ENCODE measurements around the gene ZNF425.
"Not testable (repeated sequence)": the region's sequence is repeated elsewhere in the genome, so short reads cannot be mapped to it uniquely, and the experiment has no call there.

The ZNF425 gene, protein sequence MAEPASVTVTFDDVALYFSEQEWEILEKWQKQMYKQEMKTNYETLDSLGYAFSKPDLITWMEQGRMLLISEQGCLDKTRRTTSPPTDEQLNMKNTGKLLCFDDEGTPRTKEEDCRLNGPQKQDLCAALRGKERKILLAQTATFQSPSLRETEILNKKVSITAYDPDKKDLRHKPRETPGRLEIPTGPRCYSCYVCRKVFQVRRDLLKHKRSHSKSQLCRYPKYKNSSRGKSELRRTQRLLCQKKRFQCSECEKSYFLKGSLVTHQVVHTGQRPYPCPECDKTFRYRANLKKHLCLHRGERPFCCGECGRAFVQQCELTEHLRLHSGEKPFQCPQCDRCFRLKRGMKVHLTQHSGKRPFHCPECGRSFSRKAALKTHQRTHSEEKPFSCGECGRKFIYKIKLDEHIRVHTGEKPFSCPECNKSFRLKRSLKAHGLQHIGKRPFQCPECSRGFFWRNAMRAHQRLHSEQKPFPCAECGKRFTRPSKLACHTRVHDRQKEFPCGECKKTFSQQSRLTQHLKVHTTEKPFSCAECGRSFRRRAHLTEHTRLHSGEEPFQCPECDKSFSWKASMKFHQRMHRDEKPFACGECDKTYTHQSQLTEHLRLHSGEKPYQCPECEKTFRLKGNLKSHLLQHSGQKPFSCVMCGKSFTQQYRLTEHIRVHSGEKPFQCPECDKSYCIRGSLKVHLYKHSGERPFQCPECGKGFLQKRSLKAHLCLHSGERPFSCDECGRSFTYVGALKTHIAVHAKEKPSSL

DNA sequence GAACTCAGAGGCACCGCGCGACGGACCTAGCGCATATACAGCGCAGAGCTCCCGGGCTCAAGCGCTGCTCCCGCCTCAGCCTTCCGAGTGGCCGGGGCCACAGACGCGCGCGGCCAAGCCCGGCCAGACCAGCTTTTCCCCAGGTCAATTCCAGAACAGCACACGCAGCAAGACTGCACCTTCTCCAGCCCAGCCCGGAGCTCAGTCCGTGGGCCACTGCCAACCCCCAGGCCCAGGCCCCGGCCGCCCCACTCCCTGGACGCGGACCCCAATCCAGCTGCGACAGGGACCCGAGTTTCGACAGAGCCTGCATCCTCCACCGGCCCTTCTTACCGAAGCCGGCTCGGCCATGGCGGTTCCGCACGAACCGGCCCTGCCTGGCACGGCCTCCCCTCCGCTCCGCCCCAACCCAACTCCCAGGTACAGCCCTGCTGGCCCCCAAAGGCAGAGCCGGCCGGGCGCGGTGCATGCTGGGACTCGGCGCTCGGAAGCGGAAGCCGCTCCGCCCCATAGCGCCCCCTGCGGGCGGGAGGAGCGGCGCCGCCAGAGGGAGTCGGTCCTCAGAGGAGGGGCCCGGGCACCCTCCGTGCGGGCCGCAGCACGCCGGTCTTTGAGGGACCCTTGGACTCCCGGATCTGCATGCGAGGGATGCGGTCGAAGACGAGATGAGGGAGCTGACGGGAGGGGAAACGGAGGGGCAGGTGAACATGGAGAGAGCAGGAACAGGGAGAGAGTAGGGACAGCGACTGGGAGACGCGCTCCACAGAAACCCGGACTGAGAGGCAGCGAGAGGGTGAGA, at the start of gene ZNF425:
Gene ZNF425 (minus strand): TSS at position 462 of the 799 bp plus-strand sequence. CDS start 111 bp downstream, at position 351.
- DNase-seq, result peak; percentile 94

DNA sequence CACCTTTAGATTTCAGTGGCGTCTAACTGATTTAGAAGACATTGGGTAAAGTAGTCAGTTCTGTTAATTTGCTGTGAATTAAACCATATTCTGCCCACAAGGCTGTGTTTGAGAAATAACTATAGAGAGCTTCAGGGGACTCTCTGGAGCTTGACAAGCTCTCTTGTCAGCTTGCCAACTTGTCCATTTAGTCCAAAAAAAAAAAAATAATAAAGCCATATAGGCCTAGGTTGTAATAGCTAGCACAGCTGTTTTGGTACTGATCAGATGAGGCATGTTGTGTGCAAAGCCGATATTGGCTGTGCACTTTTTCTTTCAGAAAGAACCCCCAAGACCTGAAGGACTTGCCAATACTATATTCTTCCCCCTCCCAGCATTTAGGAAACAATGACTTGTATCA, 49.0 kb upstream of the ZNF425 start:
- no peak for DNase-seq

DNA sequence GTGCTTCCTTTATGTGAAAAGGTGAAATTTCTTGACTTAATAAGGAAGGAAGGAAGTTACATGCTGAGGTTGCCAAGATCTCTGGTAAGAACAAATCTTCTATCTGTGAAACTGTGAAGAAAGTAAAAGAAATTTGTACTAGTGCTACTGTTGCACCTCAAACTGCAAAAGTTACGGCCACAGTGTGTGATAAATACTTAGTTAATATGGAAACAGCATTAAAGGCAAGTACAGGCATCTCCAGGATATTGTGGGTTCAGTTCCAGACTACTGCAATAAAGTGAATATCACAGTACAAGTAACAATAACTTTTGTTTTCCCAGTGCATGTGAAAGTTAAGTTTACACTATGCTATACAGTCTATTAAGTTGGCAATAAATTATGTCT, 46.4 kb upstream of the ZNF425 start:
- no peak for DNase-seq

DNA sequence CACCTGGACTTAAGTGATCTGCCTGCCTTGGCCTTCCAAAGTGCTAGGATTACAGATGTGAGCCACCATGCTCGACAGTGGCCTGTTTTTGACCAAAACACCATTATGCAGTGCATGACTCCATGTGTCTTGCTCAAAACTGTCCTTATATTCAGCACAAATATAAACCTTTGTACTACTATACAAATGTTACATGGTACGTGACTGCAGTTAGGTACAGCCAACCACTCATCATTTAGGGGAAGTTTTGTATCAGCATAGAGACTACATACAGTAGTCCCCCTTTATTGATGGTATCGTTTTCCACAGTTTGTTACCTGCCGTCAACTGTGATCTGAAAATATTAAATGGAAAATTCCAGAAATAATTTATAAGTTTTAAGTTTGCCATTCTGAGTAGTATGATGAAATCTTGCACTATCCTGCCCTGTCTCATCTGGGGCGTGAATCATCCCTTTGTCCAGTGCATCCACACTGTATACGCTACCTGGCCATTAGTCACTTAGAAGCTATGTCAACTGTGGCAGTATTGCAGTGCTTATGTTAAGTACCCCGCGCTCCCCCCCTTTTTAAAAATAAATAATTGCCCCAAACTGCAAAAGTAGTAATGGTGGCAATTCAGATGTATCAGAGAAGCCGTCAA, 45.9 kb upstream of the ZNF425 start:
- DNase-seq, result no peak

DNA sequence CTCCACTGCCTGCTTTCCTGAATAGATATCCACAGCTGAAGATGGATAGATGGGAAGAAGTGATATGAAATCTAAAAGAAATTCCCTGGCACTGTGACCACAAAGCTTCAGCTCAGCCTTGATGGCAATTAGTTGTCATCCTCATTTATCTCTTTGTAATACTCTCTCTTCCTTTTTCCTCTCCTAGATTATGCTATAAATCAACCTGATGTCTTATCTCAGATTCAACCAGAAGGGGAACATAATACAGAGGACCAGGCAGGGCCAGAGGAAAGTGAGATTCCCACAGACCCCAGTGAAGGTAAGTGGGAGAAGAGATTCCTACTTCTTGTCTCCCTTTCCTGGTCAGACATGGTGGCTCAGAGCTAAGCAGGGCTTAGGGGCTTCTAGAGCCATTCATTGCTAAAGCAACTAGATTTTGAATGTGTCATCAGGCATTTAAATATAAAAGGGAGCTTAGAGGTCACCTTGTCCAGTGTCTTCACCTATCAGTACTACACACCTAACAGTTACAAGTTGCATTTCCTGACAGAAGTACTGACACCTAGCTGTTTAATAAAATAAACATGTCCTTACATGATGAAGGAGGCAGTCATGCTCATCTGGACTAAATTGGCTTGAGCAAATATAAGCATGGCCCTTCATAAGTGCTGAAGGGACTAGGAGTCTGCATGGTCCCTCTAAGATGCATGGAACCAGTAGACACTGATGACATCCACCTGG, 40.7 kb upstream of the ZNF425 start:
- no peak for DNase-seq

DNA sequence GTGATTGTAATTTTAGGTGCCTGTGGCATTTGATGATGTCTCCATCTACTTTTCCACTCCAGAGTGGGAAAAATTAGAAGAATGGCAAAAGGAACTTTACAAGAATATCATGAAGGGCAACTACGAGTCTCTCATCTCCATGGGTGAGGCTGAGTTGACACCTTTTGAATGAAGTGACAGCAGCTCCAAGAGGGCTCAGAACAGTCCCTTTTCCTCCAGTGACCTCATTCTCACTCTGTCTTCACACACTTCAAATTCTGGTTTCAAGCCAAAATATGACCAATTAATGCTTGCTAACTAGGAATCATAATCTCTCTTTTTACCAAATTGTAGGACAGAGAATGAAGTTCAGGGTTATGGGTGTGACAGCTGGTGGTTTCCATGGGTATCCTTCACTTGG, 40.0 kb upstream of the ZNF425 start:
- no peak for DNase-seq

DNA sequence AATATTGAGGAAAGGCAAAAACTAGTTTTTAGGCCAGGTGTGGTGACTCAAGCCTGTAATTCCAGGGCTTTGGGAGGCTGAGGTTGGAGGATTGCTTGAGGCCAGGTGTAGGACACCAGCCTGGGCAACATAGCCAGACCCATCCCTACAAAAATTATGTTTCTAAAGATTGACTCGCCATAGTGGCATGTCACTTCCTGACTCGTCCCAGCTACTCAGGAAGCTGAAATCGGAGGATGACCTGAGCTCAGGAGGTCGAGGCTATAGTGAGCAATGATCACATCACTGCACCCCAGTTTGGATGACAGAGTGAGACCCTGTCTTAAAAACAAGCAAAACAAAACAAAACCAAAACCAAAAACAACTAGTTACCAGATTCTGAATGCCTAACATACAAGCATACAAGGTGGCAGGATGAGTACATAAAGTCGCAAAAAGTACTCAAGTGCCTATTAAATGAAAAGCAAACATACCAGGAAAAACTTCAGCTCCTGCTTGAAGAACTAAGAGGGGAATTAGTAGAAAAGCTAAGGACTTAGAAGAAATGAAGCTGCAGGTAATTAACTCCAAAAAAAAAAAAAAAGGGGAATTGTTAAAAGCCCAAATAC, 35.2 kb upstream of the ZNF425 start:
- DNase-seq, result no peak

DNA sequence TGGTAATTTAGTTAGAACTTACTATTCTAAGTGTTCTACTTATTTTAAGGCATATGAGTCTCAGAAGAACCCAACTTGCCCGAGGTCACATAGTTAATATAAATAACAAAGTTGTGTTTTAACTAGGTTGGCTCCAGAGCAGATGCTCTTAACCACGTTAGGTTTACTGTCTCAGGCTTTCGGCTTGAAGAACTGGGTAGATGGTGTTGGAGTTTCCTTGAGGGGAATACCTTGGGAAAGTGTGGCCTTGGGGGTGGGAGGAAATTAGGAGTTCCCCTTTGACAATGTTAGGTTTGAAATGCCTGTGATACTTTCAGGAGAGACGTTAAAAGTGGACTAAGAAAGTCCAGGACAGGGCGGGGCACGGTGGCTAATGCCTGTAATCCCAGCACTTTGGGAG, 30.8 kb upstream of the ZNF425 start:
- DNase-seq, result no peak

DNA sequence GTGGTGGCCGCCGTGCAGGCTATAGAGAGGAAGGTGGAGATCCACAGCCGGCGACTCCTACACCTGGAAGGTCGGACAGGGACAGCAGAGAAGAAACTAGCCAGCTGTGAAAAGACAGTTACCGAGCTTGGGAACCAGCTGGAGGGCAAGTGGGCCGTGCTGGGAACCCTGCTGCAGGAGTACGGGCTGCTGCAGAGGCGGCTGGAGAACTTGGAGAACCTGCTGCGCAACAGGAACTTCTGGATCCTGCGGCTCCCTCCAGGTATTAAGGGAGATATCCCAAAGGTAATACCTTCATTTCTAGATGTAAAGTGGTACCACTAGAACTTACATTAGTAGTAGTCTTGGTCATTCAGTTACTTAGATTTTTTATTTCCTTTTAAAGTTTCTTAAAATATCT, 27.9 kb upstream of the ZNF425 start:
- no peak for DNase-seq

DNA sequence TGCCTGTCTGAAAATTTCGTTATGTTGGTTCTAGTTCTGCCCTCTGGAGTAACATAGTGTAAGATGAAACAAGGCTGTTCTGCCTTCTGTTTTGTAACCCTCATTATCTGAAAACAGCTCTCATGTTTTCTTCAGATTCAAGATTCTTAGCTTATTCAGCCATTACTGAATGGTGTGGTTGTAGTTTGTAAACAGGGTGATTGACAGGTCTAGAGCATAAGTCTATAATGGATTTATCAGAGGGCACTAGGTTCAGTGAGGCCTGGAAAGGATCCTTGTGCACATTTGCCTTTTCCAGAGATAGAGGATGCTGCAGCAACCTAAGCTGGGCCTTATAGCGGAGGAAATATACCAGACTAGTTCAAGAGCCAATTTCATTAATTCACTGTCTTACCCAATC, 27.2 kb upstream of the ZNF425 start:
- DNase-seq, result no peak

DNA sequence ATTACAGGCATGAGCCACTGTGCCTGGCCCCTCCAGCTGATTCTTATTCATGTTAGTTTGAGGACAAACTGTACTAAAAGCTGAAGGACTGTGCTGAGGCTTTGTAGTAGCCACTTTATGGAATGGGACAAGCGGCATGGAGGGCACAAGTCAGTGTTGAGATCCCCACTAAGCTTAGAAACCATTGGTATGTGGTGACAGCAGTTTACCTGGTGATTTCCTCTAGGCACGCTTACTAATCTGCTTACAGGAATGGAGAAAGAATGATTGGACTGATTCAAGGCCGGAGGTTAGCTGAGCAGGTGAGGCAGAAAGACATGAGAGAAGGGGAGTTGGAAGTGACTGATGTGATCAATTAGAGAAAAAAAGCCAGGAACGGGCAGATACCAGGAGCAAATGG, 24.9 kb upstream of the ZNF425 start:
- no peak for DNase-seq

DNA sequence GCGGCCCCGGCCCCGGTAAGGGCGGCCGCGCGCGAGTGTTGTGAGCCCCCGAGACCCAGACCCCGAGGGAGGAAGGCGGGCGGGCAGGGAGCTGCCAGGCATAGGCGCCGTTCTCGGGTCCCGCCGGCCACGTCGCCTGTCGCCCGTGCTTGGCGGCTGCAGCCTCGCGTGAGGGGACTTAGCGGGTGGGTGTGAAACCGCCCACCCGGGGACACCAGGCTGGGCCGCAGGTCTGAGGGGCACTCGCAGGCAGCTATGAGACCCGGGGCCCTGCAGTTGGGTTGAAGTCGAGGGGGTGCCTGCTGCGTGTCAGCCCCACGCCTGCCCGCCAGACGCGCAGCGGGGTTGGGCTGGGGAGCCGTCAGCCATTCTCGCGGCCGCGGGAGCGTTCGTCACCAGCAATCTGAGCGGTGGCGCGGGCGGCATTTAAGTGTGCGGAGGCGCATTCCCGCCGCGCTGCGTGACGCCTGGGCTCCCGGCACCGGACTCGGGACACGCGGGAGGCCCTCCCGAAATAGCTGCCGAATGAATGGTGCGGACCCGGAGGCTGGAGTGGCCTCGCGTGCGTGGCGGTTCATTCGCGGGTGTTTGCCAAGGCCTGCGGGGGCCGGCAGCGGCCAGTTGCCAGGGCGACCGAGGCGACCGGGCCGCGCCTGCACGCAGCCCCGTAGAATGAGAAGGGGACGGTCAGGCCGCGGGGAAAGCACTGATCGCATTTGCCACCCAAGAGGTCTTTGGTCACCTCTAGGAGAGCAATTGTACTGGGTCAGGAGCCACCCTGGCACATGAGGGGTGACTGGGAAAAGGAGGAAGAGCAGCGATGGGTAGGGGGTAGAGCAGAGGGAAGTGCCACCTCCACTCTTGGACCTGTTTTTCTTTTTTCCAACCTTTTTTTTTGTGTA, 21.9 kb upstream of the ZNF425 start:
- DNase-seq, result peak; percentile 66

DNA sequence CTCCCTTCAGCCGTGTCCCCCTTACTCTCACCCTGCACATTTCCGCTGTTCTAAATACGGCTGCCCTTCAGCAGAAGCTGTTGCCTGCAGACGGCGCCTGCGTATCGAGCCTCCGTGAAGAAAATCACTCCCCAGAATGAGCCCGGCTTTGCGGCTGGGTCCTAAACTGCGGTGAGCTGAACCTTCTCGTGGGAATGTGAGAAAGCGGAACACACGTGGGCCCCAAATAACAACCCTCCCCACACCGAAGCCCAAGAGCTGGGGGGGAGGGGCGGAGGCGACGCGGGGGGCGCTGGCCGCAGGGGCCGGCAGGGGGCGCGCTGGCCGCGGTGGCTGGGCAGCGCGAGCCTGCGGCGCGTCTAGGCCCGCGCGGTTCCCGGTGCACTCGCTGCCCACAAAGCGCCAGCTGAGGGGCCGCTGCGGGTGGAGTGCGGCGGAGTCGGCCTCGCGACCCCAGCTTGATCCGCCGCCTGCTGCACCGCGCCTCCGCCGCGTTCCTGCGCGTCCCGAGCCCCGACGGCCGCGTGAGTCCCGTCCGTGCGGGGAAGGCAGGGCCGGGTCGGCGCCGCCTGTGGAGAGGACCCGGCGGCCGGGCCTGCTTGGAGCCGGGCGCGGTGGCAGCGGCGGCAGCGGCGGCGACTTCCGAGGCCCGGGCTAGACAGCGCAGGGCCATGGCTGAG, 21.1 kb upstream of the ZNF425 start, which contains the start of gene ZNF398:
Gene ZNF398 (plus strand): TSS at position 382 of the 680 bp plus-strand sequence. CDS start 290 bp downstream, at position 672.
- DNase-seq, result peak; percentile 79

DNA sequence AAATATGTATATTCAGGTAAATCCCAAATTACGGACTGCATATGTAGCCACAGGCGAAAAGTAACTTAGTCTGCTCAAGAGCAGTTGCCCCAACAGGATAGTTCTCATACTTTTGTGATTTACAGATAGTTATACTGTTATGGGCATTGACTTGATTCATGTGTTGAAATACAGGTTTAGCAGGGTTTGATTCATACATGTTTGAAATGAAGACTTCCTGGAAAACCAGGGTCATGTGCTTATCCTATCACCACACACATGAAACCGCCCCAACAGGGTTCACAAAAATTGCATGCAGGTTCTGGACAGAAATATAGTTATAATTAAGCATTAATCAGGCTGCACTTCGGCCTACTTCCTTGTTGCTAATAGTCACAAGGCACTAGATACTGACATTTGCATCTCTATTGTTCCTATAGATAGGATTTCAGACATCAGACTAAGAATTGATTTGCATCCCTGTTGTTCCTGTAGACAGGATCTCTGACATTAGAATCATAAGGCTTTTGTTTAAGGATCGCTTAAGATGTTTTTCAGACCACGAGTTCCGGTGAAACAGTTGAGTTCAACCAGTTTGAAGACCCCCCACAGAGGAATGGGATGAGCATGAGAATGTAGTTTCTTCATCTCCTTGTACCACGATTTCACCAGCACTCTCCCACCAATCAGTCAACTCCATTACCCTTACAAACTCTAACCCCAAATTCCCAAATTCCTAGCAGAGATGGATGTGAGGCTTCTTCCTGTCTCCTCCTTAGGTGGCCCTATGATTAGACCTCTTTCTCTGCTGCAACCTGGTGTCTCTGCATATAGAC, 19.1 kb upstream of the ZNF425 start:
- DNase-seq, result no peak

DNA sequence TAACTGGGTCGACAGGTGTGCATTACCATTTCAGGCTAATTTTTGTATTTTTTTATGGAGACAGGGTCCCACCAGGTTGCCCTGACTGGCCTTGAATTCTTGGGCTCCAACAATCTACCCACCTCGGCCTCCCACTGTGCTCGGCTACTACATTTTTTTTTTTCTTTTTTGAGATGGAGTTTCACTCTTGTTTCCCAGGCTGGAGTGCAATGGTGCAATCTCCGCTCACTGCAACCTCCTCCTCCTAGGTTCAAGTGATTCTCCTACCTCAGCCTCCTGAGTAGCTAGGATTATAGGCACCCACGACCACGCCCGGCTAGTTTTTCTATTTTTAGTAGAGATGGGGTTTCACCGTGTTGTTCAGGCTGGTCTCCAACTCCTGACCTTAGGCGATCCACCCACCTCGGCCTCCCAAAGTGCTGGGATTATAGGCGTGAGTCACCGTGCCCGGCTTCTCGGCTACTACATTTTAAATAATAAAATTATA, 18.4 kb upstream of the ZNF425 start:
- DNase-seq, result not testable (repeated sequence)

DNA sequence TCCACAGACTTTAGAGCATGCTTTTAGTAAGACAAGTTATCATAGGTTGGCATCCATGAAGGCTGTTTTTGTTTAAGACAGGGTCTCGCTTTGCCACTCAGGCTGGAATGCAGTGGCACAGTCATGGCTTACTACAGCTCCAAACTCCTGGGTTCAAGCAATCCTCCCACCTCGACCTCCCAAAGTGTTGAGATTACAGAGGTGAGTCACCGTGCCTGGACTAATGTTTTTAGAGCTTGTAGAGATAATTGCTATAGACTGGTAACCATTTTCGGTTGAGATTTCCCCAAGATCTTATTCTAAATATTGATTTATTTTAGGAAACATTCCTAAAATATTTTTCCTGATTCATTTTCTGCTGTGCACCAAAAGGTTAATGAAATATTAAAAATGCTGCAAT, 15.8 kb upstream of the ZNF425 start:
- no peak for DNase-seq

DNA sequence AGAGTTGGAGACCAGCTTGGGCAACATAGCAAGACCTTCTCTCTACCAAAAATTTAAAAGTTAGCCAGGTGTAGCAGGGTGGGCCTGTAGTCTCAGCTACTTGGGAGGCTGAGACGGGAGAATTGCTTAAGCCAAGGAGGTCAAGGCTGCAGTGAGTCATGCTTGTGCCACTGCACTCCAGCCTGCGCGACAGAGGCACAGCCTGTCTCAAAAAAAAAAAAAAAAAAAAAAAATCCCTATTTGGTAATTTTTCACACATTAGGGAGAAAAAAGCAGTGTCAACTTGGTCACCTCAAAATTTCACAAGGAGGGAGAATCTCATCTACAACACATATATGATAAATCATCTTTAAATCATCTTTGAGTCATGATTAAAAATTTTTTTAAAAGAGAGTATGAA, 14.7 kb upstream of the ZNF425 start:
- DNase-seq, result no peak

DNA sequence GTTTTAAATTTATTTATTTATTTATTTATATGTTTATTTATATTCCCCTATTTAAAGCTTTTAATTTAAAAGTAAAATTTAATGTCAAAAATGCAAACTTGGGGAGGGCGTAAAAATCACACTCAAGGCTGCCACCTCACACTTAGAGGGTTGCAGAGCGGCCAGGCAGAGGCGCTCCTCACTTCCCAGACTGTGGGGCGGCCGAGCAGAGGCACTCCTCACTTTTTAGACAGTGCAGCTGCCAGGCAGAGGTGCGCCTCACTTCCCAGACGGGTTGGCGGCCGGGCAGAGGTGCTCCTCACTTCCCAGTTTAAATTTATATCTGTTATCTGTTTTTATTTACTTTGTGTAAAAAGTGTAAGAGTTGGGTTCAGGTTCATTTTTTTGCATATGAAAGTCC, 10.0 kb upstream of the ZNF425 start:
- no peak for DNase-seq

Data from stimulated activated CD4-positive, alpha-beta T cell treated with anti-CD3 and anti-CD28 coated beads, Interleukin-4, amount 100 ng/mL, for 24 hours (primary cell).